Skeletal muscle satellite cell (primary cell): ENCODE data around the gene GLDC.

Source experiments
- H3K27me3 ChIP-seq: 2 replicates; pipeline ENCODE4 v1.7.0; 2013; ENCODE audit warnings: low read length; ENCODE audit not compliant: control insufficient read depth, insufficient read depth
- H3K36me3 ChIP-seq: 2 replicates; pipeline ENCODE4 v1.7.0; 2013; ENCODE audit warnings: mild to moderate bottlenecking, control low read depth, low read length; ENCODE audit not compliant: insufficient read depth
- H3K4me1 ChIP-seq: 2 replicates; pipeline ENCODE4 v1.7.0; 2013; ENCODE audit warnings: low read length; ENCODE audit not compliant: control insufficient read depth, insufficient read depth
- H3K4me2 ChIP-seq: 2 replicates; pipeline ENCODE4 v1.7.0; 2013; ENCODE audit warnings: mild to moderate bottlenecking, low read length
- H3K4me3 ChIP-seq: 2 replicates; pipeline ENCODE4 v1.7.0; 2013; ENCODE audit warnings: low read length
- H3K9ac ChIP-seq: 2 replicates; pipeline ENCODE4 v1.7.0; 2013; ENCODE audit warnings: mild to moderate bottlenecking, low read depth, low read length, moderate library complexity
- H3K9me3 ChIP-seq: replicated peaks from 2 replicates; pipeline ENCODE4 v1.7.0; 2013; ENCODE audit warnings: mild to moderate bottlenecking, control low read depth, low read length

The GLDC gene

GRCh38 chr9:6614489-6614888 lies 31.0 kb downstream of the GLDC start:
- Histone ChIP-seq H3K4me1 (no peaks in the 10 kb centered on the region), H3K9me3 (no peaks in the 10 kb centered on the region), H3K4me2 (no peak overlapping the region), H3K4me3 (no peak overlapping the region), H3K9ac (no peak overlapping the region), H3K36me3 (no peaks in the 10 kb centered on the region), H3K27me3 (peaks cover 3% of the 10 kb centered on the region)

GRCh38 chr9:6611865-6612264 lies 33.7 kb downstream of the GLDC start:
- Histone ChIP-seq H3K27me3 (no peaks in the 10 kb centered on the region), H3K4me1 (no peaks in the 10 kb centered on the region), H3K4me3 (no peak overlapping the region), H3K9ac (no peak overlapping the region), H3K36me3 (no peaks in the 10 kb centered on the region), H3K4me2 (no peak overlapping the region), H3K9me3 (no peaks in the 10 kb centered on the region)

GRCh38 chr9:6610073-6610472 lies 35.5 kb downstream of the GLDC start:
- Histone ChIP-seq H3K4me2 (no peak overlapping the region), H3K36me3 (no peaks in the 10 kb centered on the region), H3K9me3 (no peaks in the 10 kb centered on the region), H3K27me3 (no peaks in the 10 kb centered on the region), H3K9ac (no peak overlapping the region), H3K4me1 (no peaks in the 10 kb centered on the region), H3K4me3 (no peak overlapping the region)

GRCh38 chr9:6609497-6610016 lies 36.0 kb downstream of the GLDC start:
- Histone ChIP-seq H3K4me1 (no peaks in the 10 kb centered on the region), H3K9ac (no peak overlapping the region), H3K27me3 (no peaks in the 10 kb centered on the region), H3K9me3 (no peaks in the 10 kb centered on the region), H3K36me3 (no peaks in the 10 kb centered on the region), H3K4me2 (no peak overlapping the region), H3K4me3 (no peak overlapping the region)

- Histone ChIP-seq H3K4me1 (no peaks in the 10 kb centered on the region), H3K4me2 (no peak overlapping the region), H3K4me3 (no peak overlapping the region), H3K36me3 (no peaks in the 10 kb centered on the region), H3K9me3 (no peaks in the 10 kb centered on the region), H3K27me3 (no peaks in the 10 kb centered on the region), H3K9ac (no peak overlapping the region)
These were observed 40.3 kb downstream of the GLDC start for GRCh38 chr9:6605202-6605601.

GRCh38 chr9:6600426-6600825 lies 45.1 kb downstream of the GLDC start:
- Histone ChIP-seq H3K4me1 (no peaks in the 10 kb centered on the region), H3K4me3 (no peak overlapping the region), H3K9me3 (no peaks in the 10 kb centered on the region), H3K36me3 (no peaks in the 10 kb centered on the region), H3K27me3 (no peaks in the 10 kb centered on the region), H3K9ac (no peak overlapping the region), H3K4me2 (no peak overlapping the region)

GRCh38 chr9:6600006-6600405 lies 45.5 kb downstream of the GLDC start:
- H3K4me2 ChIP-seq, result no peak overlapping the region
- no peaks in the 10 kb centered on the region for H3K4me1 ChIP-seq
- H3K36me3 ChIP-seq, result no peaks in the 10 kb centered on the region
- no peak overlapping the region for H3K4me3 ChIP-seq
- no peak overlapping the region for H3K9ac ChIP-seq
- no peaks in the 10 kb centered on the region for H3K27me3 ChIP-seq
- no peaks in the 10 kb centered on the region for H3K9me3 ChIP-seq

GRCh38 chr9:6598249-6598725 lies 47.2 kb downstream of the GLDC start:
- no peak overlapping the region for H3K4me2 ChIP-seq
- H3K4me1 ChIP-seq, result no peaks in the 10 kb centered on the region
- H3K36me3 ChIP-seq, result no peaks in the 10 kb centered on the region
- no peaks in the 10 kb centered on the region for H3K27me3 ChIP-seq
- no peaks in the 10 kb centered on the region for H3K9me3 ChIP-seq
- no peak overlapping the region for H3K4me3 ChIP-seq
- H3K9ac ChIP-seq, result no peak overlapping the region

- Histone ChIP-seq H3K4me2 (no peak overlapping the region), H3K9me3 (no peaks in the 10 kb centered on the region), H3K27me3 (no peaks in the 10 kb centered on the region), H3K9ac (no peak overlapping the region), H3K4me3 (no peak overlapping the region), H3K36me3 (no peaks in the 10 kb centered on the region), H3K4me1 (no peaks in the 10 kb centered on the region)
These were observed 52.7 kb downstream of the GLDC start for GRCh38 chr9:6592791-6593190.

GRCh38 chr9:6592231-6592630 lies 53.3 kb downstream of the GLDC start:
- Histone ChIP-seq H3K9ac (no peak overlapping the region), H3K9me3 (no peaks in the 10 kb centered on the region), H3K27me3 (no peaks in the 10 kb centered on the region), H3K4me3 (no peak overlapping the region), H3K36me3 (no peaks in the 10 kb centered on the region), H3K4me1 (no peaks in the 10 kb centered on the region), H3K4me2 (no peak overlapping the region)

- H3K4me2 ChIP-seq, result no peak overlapping the region
- no peak overlapping the region for H3K9ac ChIP-seq
- no peaks in the 10 kb centered on the region for H3K27me3 ChIP-seq
- no peaks in the 10 kb centered on the region for H3K4me1 ChIP-seq
- H3K4me3 ChIP-seq, result no peak overlapping the region
- no peaks in the 10 kb centered on the region for H3K9me3 ChIP-seq
- no peaks in the 10 kb centered on the region for H3K36me3 ChIP-seq
These were observed 54.7 kb downstream of the GLDC start for GRCh38 chr9:6590772-6591384.

- H3K4me3 ChIP-seq, result no peak overlapping the region
- H3K27me3 ChIP-seq, result no peaks in the 10 kb centered on the region
- H3K9me3 ChIP-seq, result no peaks in the 10 kb centered on the region
- no peaks in the 10 kb centered on the region for H3K4me1 ChIP-seq
- no peak overlapping the region for H3K9ac ChIP-seq
- H3K4me2 ChIP-seq, result no peak overlapping the region
- H3K36me3 ChIP-seq, result no peaks in the 10 kb centered on the region
These were observed 55.2 kb downstream of the GLDC start for GRCh38 chr9:6590334-6590733.
